HT1080 (cell line): Measurements from ENCODE around the gene HADHA. TPM values are rescaled to one million over a fixed set of nuclear protein-coding genes. Genes with fewer than 3 reads are reported as not detected.

Experiments used
- DNase-seq: peaks from one replicate; pipeline ENCODE4 v3.0.0-alpha.2; 2015; ENCODE audit warnings: low read depth
- total RNA-seq: library from RNA; depleted of rRNA; stranded (reverse); fragments of >200 nt; shearing (Covaris generic); gene quantifications from 2 replicates; pipeline ENCODE4 v1.2.3, GENCODE V29; 2014

Gene HADHA
- total RNA-seq, 1 experiment from 2014 or later: 93.6 TPM

DNA sequence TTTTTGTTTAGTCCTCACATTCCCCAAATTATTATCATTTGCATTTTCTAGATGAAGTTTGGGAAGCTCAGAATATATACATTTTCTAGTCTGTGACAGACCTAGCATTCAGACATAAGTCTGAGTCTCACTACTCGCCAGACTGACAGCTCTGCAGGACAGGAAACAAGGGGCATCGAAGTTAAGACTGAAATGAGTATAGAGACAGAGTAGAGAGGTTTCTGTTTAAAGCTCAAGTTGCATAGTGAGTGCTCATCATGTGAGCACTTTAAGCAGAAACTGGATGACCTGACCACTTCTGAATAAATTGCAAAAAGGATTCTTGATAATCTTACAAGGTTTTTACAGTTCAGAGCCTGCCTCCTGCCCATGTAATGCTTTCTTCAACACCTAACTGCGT is 1.4 kb upstream of the HADHA start:
- DNase-seq: peak; percentile 29

DNA sequence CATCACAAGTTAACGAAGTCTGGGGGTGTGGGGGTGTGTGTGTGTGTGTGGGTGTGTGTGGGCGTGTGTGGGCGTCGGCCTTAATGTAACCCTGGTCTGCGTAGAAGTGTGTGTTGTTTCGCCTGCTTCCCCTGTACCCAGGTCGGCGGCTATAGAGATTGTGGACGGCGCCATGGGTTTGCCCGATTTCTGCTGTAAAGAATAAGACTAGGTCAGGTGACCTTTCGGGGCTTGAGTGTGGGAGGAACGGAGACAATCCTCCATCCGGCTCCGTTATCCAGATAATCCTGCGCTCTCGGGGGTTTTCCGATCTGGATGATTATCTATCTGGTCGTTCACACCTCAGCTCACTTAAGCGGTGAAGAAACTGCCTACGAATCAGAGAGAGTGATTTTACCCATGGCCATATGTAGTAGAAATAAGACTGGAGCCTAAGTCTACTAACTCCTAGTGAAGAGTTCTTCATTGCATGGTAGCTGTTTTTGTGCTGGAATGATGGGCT is 850 bp upstream of the HADHA start:
- peak; percentile 7 for DNase-seq

DNA sequence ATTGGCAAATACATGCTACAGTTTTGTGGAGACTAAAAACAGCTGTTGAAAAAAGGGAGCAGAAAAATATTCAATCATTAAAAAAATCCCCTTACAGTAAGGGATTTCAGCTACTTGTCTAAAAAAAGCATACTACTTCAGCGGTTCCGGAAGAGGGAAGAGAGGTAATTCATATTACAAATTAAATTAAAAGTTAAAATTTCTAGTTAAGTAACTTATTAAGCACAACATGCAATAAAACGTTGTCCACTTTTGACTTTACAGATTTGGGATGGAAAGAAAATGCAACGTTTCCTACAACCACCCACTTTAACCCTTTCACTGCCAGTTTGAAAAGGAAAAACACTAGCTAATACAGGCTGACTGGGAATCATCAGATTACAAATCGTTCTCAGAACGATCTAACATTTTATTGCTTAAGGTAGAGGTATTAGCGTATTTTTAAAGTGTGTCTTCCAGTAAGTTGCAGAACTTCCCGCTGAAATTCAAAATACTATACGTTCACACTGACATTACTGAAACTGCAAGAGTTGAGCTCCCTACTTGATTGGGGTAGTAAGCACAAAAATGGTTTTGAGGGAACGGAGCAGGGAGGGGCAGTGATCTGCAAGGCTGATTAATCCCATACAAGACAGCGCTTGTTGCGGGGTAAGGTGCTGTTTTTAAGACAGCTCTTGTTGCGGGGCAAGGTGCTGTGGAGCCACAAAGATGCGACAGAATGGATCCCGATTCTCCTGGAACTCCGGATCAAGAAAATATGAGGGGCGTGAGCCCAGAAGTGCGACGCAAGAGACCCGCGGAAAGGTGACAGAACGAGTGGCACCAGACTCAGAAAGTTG is 743 bp downstream of the HADHA start:
- DNase-seq: peak; percentile 23

DNA sequence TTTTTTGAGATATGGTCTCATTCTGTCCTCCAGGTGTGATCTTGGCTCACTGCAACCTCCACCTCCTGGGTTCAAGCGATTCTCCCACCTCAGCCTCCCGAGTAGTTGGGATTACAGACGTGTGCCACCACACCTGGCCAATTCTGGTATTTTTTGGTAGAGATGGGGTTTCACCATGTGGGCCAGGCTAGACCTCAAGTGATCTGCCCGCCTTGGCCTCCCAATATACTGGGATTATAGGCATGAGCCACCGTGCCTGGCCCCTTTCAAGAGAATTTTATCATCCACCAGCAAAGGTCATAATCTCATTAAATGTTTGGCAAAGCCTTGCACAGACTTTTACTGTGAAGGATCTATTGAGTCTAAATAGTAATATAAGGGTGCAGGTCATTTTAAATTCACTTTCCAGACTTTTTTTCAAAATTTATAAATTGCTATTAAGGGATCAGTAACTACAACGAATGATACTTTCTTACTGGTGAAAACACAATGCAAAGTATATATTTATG is 2.5 kb downstream of the HADHA start:
- no peak for DNase-seq

DNA sequence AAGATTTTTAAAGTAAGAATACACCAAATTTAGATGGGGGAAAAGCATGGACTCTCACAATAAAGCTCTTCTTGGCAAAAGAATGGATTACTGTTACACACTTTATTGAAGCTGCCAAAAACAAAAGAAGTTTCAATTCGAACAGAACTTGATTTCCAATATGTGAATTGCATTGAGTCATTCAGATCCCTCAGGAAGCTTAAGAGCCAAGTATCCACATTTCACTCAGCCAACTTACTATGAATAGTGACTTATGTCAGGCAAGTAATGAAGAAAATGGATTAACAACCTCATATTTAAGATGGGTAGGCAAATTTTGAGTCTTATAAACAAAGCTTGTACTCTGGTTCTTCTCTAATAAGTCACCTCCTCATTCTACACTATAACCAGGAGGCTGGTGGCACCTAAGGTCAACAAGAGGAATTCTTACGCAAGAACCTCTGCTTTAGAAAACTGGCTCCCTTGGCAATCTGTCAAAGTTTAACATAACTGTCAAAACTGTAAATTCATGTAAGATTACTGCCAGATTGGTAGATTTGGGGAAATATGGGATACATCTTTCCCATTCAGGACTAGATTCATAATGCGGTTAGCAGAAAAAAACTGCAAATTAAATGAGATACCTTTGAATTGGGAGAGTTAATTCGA is 6.0 kb downstream of the HADHA start:
- no peak for DNase-seq

DNA sequence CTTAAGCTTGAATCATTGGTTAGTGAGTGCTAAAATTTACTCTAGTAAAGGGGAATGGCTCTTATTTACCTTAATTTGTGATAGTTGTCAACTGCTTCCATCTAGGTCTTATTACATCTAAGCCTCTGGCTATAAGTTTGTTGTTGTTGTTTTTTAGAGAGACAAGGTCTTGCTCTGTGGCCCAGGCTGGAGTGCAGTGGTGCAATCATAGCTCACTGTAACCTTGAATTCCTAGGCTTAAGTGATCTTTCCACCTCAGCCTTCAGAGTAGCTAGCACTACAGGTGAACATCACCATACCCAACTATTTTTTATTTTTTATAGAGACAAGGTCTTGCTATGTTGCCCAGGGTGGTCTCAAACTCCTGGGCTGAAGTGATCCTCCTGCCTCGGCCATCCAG is 6.6 kb downstream of the HADHA start:
- DNase-seq: no peak

DNA sequence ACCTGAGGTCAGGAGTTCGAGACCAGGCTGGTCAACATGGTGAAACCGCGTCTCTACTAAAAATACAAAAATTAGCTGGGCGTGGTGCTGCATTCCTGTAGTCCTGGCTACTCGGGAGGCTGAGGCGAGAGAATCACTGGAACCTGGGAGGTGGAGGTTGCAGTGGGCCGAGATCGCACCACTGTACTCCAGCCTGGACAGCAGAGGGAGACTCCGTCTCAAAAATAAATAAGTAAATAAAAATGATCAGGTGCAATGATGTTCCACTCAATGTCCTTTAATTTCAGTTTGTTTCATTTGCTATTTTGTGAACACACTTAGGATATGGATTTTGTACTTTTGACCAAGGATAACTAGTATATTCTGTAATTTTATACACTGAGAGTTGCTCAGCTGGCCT is 9.3 kb downstream of the HADHA start:
- no peak for DNase-seq

DNA sequence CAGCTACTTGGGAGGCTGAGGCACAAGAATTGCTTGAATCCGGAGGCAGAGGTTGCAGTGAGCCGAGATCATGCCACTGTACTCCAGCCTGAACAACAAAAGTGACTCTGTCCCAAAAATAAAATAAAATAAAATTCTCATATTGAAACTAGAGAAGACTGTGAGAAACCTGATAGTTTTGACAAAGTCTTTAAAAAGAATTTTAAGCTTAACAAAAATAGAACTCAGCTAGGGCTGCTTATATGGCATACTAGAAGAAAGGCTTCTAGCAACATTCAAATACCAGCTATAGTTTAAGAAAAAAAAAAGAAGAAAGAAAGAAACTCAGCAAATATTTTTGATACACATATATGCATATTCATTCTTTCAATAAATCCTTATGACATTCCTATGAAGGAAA is 13.6 kb downstream of the HADHA start:
- DNase-seq: no peak

DNA sequence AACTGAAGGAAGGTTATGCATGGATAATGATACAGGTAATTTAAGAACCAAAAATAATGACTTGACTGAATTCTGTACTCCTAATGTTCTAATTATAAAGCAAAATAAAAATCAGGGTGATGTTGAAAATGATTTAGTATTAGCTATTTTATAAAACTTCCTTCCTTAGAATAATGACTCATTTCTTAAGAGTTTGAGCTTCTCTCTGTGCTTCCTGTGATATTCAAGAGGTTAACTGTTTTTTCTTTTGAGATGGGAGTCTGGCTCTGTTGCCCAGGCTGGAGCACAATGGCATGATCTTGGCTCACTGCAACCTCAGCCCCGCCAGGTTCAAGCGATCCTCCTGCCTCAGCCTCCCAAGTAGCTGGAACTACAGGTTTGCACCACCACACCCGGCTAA is 14.8 kb downstream of the HADHA start:
- no peak for DNase-seq

DNA sequence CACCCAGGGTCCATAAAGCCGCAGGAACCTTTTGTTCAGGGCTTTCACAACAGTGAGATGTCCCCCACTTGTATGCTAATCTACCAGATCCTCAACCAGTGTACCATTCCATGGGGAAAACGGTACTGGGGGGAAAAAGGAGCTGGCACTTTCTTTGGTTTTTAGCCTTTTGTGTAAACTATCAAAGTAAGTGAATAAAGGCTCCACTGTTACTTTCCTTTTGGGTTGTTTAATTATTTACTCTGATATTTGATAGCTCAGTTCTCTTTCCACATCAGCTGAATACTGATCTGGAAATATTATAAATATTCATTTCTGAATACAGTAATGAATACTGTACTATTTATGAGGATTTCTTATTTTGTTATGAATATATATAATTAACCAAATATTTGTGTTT is 20.3 kb downstream of the HADHA start:
- no peak for DNase-seq

DNA sequence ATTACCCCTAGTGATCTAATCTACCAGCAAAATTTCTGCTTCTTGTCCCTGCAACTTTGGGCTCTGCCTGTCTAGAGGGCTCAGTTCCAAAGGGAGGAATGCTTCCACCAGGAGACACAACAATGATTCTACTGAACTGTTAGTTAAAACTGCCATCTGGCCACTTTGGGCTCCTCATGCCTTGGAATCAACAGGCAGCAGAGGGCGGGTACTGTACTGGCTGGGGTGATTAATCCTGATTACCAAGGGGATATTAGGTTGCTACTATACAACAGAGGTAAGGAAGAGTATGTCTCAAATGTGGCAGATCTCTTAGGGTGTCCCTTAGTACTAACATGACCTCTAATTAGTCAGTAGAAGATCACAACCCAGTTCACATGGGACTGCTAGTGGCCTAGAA is 21.4 kb downstream of the HADHA start:
- no peak for DNase-seq

DNA sequence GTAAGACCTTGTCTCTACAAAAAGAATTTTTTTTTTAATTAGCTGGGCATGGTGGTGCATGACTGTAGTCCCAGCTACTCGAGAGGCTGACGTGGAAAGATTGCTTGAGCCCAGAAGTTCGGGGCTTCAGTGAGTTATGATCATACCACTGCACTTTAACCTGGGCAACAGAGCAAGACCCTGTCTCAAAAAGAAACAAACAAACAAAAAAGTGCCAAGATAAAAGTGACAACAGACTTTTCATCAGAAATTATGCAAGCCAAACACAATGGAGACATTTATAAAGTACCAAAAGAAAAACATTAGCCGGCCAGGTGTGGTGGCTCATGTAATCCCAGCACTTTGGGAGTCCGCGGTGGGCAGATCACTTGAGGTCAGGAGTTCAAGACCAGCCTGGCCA is 26.7 kb downstream of the HADHA start:
- no peak for DNase-seq

DNA sequence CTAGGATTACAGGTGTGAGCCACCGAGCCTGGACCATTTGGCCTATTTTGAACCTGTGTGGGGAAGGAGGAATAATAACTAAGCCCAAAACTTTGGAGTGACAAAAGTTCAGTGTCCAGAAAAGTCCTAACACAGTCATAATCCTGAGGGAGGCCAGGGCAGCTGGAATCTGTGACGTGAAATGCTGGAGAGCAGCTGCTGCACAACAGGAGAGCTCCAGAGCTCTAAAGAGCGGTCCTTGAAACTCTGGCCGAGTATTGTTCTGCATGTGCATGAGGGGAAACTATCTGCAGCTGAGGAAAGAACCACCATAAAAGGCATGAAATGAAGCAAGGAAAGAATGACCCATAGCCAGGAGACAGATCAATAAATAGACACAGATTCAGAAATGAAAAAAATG is 27.8 kb downstream of the HADHA start:
- DNase-seq: no peak

DNA sequence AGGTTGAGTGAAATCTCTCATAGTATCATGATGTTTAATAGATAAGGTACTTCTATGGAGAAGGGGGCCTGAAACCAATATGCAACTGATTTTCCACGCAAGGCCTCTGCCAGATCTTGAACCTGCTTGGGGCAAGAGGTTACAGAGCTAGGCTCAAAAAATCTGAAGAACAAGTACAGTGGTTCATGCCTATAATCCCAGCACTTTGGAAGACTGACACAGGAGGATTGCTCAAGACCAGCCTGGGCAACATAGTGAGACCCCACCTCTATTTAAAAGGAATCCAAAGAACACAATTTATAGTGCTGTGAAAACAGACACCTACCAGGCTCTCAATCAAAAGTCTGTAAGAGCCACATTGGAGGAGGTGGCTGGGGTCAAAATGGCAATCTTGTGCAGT is 28.6 kb downstream of the HADHA start:
- no peak for DNase-seq

DNA sequence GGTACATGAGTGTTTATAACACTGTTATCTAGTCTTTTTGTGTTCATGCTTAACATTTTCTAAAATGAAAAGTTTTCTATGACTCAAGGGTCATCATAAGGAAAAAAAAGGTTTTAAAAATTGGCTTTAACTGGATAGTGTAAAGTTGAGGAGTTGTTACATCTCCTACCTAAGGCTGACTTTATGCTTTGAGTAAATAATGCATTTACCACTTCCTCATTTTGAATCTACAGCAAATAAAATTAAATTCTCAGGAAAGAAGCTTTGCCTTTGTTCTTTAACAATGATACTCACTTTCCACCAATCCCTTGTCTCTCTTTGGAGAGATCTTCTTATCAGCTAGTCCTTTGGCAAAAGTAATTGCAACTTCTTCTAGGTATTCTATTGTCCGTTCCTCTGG is 29.7 kb downstream of the HADHA start:
- DNase-seq: no peak

DNA sequence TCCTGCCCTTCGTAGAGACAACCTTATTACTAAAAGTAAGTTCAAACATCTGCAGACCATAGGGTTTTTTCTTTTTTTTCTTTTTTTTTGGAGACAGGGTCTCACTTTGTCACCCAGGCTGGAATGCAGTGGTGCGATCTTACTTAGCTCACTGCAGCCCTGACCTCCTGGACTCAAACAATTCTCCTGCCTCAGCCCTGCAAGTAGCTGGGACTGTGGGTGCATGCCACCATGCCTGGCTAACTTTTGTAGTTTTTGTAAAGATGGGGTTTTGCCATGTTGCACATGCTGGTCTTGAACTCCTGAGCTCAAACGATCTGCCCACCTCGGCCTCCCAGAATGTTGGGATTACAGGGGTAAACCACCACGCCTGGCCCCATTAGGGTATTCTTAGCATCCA is 32.4 kb downstream of the HADHA start:
- no peak for DNase-seq

DNA sequence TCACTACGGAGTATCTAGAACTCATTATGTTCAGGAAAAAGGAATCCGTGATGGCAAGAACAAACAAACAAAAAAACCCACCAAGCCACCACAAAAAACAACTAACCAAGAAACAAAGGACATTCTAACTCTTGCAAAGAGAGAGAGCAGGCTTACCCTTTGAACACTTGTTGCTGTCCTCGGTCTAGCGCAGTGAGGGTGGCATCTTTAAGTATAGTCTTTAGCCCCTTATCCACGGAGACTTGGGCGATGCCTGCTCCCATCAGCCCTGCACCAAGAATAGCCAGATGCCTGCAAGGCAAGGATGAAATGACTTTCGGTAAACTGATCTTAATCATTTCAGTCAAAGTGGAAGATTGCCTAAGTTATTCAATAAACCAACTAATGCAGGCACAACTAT is 40.5 kb downstream of the HADHA start:
- DNase-seq: no peak

DNA sequence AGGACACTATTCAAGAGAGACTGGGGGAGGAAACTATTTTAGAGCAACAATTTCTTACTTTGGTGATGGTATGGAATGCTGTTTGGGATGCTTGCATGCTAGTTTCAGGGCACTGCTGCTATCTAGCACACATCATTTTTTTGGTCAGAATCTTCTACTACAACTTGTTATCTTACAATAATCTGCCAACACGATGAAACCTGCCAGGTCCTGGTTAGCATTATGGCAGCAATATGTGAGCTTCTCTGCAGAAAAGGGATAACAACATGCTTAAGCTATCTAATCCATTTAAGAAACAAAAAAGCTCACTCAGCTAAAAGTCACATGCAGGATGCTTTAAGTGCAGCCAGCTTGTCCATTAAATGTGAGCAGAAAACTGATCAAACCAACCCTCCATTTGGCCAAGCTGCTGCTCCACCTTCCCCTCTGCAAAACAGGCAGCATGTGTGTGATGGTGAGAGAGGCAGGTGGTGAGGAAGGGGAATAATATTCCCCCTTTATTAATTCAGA is 41.4 kb downstream of the HADHA start:
- DNase-seq: no peak

DNA sequence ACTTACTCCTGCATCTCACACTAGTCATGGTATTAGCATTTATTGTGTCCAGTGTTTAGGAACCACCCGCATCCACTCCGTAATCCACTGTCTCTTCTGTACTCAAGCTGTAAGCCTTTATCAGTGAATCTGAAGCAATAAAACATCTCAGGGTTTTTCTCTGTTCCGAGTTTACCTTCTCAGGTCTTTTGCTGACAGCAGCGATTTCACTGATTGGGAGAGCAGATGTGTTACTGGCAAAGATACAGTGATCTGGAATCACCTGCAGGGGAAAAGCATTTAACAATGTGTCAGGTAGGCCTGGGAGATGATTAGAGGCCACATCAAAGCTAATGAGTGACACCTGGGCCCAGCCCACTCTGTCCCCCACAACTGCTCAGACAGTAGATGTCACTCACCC is 46.9 kb downstream of the HADHA start:
- no peak for DNase-seq

DNA sequence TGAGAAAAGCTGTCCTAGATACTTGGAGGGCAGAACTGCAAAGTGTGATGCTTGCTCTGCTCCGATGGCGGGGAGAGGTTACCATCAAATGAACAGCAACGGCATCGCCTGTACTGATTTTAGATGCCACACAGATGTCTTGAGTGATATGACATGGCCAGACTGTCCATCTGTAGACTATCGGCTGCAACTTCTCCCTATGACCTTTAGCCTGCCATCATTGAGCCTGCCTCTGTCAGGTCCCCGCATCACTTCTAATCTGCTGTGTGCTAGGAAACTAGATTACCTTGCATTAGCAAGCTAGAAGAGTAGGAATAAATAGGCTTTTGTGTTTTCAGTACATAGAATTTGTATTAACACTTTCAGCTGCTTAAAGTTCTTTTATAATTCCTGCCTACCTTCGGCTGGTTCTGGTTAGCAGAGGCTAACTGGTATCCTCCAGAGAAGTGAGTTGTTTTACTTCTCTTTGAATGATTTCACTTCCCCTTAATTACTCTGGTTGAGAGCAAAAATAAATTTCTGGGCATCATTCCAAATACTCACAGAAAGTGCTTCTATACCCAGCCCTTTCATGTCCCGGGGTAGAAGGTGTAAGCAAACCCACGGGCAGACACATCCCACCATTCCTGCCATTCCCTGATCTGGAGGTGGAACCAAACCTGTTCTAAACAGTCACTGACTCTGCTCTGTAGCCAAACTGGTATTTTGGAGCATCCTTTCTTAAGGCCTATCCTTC is 47.6 kb downstream of the HADHA start:
- no peak for DNase-seq

DNA sequence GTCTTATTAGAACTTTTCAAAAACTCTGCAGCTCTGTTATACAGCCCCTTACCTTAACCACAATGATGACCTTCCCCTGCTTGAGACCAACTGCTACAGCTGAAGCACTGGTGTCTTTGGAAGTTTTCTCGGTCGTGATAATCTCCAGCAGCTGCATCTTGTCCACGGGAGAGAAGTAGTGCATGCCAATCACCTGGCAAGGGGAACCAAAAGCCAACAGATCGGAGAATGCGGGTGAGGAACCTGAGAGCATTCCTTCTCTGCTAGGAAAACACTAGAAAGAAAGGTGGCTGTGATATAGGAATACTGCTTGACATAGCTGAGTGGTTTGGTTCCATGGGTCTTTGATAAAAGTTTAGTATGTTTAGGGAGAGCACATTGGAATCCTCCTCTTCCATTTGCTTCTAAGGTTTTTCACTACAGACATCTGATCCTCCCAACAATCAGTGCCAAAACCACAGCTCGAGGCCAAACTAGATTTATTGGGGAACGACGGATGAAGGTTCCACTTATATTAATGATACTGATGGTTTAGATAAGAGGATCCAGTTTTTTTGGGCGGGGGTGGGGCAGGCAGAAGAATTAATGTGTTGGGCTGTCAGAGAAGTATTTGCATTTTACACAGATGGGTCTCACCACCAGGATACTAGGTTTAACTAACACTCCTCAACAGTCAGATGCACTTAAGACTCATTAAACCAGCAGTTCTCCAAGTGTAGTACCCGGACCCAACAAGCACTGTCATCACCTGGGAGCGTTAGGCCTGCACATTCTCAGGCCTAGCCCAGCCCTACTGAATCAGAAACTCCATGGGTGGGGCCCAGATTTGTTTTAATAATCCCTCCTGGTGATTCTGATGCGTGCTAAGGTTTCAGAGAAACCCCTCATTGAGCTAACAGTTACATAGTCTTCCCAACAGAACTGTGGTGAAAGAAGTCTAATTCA is 49.1 kb downstream of the HADHA start:
- DNase-seq: no peak
